Epithelial cell of proximal tubule (primary cell): Measurements from ENCODE around the gene CUX1. TPM values are rescaled to one million over a fixed set of nuclear protein-coding genes. Genes with fewer than 3 reads are reported as not detected.

Experiments
- DNase-seq: peaks from one replicate; pipeline ENCODE4 v3.0.0-alpha.2; 2011; ENCODE audit warnings: low read depth
- H3K4me3 ChIP-seq: 2 replicates; pipeline ENCODE4 v1.5.1; 2011; ENCODE audit warnings: low read depth, mild to moderate bottlenecking, low read length
- CTCF ChIP-seq: conservative IDR thresholded peaks from 2 replicates; pipeline ENCODE4 v1.5.1; 2012; ENCODE audit warnings: low read depth, mild to moderate bottlenecking, low read length
- total RNA-seq: library from RNA; depleted of rRNA; stranded (reverse); fragments of >200 nt; gene quantifications from 2 replicates; pipeline ENCODE4 v1.2.3, GENCODE V29; 2015

The CUX1 gene
- total RNA-seq, 1 donor from 2014 or later = 37.3 TPM

GRCh38 chr7:102152672-102153598 lies 335.5 kb downstream of the CUX1 start:
- no peak overlapping the region for H3K4me3 ChIP-seq
- no peak for TF ChIP-seq CTCF
- DNase-seq = peak; percentile 42

GRCh38 chr7:102153599-102153946 lies 336.1 kb downstream of the CUX1 start:
- TF ChIP-seq CTCF = no peak
- no peak for DNase-seq
- H3K4me3 ChIP-seq = no peak overlapping the region

GRCh38 chr7:102154425-102154824 lies 337.0 kb downstream of the CUX1 start:
- H3K4me3 ChIP-seq = no peak overlapping the region
- no peak for DNase-seq
- no peak for TF ChIP-seq CTCF

- no peak for DNase-seq
- no peak for TF ChIP-seq CTCF
- no peak overlapping the region for H3K4me3 ChIP-seq
Observed at GRCh38 chr7:102155821-102156441, 338.5 kb downstream of the CUX1 start.

GRCh38 chr7:102156867-102157266 lies 339.4 kb downstream of the CUX1 start:
- no peak for TF ChIP-seq CTCF
- DNase-seq = no peak
- no peak overlapping the region for H3K4me3 ChIP-seq

GRCh38 chr7:102165136-102165535 lies 347.7 kb downstream of the CUX1 start:
- no peak for DNase-seq
- no peak overlapping the region for H3K4me3 ChIP-seq
- TF ChIP-seq CTCF = no peak
